IPS-NIHi11 (cell line): ENCODE measurements around the gene SCAMP5.

Source experiments
- DNase-seq: peaks from one replicate; pipeline ENCODE4 v3.0.0; 2012; ENCODE audit warnings: mixed read lengths, low spot score

The SCAMP5 gene

DNA sequence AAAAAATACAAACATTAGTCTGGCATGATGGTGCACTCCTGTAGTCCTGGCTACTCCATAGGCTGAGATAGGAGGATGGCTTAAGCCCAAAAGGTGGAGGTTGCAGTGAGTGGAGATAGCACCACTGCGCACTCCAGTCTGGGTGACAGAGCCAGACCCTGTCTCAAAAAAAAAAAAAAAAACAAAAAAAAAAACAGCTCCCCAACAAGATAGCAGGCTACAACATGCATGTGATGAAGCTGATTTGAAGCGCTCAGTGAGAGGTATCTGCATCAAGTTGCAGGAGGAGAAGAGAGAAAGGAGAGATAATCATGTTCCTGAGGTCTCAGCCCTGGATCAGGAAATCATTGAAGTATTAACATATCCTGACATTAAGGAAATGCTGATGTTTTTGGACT, 27.4 kb downstream of the SCAMP5 start:
- no peak for DNase-seq

DNA sequence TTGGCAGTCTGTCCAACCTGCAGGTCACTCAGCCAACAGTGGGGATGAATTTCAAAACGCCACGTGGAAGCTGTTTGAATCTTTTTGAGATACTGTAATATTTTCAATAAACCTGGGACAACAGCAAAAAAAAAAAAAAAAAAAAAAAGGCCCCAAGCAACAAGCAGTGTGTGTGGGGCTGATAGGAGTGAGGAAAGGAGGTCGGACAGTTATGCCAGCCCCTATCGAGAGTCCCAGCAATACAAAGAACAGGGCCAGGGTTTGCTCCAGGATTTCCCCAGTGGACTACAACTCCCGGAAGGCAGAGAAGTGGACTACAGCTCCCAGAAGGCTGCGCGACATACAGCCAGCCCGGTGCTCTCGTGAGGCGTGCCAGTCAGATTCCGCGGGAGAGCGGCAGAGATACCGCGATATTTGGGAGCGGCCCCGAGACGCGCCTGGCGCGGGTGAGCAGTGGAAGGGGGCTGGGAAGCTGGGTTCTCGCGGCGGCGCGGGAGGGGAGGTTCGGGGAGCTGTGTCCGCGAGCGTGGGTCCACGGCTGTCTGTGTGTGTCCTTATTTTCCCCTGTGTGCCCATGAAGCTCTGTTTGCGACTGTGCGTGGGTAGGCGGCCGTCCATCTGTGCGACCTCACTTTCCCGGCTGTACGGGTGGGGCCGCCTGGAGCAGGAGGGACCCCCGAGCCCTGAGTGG, 28.0 kb downstream of the SCAMP5 start, which contains the start of gene PPCDC:
Gene PPCDC, plus strand, starts transcription at position 410 of the 691 bp plus-strand sequence. CDS start 4,729 bp downstream, outside the sequence.
- DNase-seq = peak; percentile 99

DNA sequence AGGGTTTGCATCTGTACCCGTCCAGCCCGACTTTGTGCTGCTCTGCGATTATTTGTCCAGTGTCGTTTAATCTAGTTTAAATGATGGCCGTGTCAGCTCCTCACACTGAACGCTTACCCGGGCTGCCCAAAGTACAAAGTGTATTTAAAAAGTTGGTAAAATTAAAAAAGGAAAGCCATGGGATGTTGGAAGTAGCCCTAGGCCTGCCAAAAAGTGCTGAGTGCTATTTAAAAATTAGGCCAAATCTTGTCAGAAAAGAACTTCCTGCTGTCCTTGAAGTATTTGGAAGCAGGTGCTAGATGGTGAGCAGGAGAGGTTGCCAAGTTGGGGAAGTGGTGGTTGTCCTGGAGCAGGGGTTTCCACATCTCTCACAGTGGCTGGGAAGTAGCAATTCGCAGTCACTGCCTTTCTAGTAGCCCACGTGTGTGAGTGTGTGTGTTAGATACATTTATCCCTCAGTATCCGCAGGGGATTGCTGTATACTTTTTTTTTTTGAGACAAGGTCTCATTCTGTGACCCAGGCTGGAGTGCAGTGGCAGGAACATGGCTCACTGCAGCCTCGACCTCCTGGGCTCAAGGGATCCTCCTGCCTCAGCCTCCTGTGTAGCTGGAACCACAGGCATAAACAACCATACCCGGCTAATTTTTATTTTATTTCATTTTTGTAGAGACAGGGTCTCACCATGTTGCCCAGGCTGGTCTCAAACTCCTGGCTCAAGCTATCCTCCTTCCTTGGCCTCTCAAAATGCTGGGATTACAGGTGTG, 28.7 kb downstream of the SCAMP5 start:
- DNase-seq = peak; percentile 41

DNA sequence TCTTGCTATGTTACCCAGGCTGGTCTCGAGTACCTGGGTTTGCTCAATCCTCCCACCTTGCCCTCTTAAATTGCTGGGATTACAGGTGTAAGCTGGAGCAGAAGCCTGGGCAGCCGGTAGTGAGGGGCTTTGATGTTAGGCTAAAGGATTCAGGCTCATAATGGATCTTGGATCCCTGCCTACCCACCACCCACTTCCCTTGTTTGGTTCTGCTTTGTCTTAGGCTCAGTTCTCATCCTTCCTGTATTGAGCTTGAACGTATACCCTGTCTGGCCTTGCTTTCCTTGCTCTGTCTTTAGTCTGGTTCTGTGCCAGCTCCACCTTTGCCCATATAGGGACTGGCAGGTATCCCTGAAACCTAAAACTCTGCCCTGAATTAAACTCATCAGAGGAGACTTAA, 29.7 kb downstream of the SCAMP5 start:
- DNase-seq = no peak

DNA sequence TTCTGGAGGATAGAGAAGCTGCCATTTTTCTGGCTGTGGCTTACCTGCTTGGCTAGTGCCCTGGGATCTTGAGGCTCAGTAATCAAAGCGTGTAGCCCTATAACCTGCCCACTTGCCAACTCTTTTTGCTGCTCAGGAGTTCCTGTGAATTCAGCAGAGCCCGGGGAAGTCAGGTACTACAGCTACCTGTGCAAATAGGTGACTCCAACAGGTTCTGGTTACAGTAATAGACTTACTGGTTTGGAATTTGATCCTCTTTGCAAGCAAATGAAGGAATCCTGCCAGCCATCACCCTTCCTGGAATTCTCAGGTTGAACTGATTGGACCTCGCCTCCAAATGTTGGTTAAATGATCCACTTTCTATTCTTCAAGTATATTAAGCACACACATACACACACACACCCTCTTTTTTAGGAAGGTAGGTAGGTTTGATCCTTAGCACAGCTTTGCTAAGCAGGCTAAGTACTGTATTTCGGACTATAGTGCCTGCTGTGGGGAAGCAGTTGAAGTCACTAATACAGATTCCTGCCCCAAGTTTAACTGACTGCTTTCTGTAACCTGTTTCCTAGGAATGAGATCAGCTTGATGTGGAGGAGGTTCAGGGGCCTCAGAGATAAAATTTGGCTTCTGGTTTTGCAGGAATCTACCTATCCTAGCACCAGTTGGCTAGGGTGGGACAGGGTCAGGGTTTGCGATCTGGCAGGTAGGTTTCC, 30.3 kb downstream of the SCAMP5 start:
- no peak for DNase-seq

DNA sequence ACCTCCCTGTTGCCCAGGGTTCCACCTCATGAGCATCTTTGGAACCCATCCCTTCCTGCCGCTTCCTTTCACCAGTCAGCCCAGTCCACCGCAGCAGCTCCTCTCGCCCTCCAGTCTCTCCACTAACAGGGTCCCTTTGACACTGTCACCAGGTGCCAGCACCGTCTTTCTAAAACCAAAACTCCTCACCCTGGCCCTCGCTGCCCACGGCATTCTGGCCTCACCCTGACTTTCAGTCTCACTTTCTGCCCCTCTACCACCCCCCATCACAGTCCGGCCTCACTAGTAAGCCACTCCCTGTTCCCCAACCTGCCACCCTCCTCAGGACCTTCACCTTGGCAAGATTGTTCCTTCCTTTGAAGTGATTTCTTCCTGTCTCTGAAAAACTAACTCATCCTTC, 32.2 kb downstream of the SCAMP5 start:
- DNase-seq = no peak

DNA sequence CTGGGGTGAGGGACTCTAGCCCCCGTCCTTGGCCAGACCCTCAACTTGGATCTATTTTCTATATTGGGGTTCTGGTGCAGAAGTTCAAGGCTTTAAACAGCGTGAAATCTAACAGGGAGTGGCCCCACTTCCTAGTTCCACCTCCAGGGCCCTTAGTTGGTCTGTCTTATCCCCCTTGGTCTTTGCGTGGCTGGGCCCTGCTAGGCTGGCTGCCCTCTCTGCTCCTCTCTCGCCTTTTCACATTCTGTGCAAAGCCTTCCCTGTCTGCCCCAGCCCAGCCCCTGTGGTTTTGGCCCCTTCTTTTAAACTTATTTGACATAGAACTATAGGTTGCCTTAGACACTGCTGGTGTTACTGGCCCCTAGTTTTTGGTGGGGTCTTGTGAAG, 33.6 kb downstream of the SCAMP5 start:
- no peak for DNase-seq

DNA sequence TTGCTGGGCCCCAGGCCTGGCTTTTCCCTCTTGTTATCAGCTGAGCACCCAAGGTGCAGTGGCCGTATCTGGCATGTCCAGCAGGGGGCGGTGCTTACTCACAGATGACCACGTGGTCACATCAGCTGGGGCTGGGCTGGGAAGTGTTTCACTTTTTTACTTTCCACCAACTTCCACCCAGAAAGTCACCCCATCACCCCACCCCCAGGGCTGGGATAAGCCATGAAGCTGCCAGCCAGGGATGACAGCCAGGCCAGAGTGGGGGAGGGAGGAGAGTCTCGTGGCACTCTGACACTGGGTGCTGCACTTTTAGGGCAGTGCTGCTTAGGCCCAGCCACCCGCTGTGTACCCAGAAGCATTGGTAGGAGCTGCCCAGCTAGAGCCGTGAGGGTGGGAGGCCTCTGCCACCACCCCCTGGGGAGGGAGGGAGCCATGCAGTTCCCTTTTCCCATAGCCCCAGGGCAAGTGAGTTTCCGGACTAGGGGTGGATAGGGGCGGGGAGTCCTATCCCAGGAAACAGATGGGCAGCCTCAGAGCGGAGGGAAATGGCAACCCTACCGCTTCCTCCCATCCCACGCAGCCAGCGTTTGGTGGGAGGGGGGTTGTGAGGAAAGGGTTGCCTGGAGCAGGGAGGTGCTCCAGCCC, 34.1 kb downstream of the SCAMP5 start:
- DNase-seq = peak; percentile 84

DNA sequence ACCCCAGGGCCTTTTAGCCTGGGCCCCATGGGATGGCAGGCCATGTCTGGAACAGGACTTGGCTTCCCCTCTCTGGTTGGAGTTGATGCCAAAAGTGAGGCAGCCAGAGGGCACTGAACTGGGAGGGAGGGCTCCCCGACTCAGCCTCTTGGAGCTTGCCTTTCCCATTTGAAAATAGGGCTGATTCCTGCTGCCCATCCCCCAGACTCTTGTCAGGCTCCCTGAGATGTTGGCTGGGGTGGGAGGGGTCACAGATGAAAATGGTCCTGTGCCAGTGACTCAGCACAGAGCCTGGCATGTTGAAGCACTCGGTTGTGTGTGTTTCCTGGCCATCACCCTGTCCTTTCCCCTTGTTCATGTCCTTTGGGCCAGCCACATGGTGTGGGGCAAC, 34.7 kb downstream of the SCAMP5 start:
- no peak for DNase-seq

DNA sequence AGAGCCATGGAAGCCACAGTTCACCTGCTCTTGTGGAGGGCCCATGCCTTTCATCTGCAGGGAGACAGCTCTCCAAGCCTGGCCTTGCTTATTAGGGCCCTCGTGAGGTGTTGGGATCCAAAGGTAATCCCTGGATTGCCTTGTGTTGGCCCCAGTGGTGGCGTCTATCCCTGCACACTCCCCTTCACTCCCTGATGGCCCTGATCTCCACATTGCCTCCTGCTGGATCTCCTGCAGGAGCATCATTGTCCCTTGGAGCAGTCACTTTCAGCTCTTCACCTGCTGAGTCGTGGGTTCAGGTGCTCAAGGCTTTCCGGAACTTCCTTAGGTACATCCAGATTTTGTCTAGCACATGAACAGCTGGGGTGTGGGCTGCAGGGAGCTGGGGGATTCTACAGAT, 35.1 kb downstream of the SCAMP5 start:
- no peak for DNase-seq

DNA sequence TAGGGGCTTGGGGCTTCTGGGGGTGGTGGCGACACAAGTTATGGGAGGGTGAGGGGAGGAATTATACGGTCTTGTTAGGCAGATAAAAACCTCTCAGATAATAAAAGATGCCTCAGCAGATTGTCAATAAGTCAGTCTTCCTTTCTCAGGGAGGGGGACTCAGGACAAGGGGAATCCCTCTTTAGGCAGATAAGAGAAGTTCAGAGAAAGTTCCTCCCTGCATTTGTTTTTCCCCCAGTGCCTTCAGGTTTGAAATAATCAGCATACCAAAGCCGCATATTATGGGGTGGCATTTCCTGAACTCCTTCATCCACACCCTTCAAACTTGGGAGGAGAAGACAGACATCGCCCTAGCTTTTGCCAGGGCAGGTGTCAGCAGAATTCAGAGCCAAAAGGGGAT, 36.5 kb downstream of the SCAMP5 start:
- no peak for DNase-seq

DNA sequence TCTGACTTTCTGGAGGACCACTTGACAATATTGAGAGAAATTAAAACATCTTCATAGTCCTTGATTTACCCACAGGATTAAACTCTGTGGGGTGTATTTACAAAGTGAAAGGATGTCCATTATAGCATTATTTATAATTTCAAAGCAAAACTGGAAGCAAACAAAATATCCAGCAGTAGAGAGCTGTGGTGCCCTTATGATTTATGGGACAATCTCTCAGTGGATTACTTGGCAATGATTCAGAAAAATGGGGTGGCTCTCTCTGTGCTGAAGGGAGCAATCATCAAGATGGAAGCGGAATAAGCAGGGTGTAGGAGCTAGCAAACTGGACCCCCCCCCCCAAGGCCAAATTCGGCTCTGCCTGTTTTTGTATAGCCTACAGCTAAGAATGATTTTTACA, 37.0 kb downstream of the SCAMP5 start:
- DNase-seq = no peak

DNA sequence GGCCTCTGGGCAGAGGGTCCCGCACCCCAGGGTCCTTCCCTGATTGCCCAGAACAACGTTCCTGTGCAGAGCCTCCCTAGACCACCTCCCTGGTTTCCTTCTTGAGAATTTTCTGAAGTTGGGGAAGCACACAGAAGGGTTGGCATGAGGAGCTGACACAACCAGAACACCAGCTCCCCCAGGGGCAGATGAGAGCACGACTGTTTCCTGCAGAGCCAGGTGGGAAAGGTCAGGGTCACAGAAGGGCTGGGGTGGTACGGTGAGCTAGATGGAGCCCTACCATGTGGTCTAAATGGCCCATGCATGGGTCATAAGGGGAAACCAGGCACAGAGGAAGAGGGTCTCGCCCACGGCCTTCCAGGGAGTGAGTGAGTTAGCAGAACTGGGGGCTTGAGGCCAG, 38.4 kb downstream of the SCAMP5 start:
- DNase-seq = no peak

DNA sequence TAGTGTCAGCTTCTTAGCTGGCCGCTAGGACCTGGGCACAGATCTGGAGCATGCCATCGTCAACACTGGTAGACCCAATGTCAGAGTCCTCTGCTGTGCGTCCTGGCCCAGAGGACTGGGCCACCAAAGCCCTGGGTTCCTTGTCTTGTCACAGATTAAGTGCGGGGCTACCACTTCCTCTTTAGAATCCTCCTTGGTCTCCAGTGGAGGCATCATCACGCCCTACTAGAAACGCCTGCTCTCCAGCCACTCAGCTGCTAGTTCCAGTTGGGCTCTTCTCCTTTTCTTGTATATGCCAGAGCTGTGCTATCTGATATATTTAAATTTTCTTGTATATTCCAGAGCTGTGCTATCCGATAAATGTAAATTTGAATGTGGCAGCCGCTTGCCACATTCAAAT, 39.3 kb downstream of the SCAMP5 start:
- DNase-seq = no peak

DNA sequence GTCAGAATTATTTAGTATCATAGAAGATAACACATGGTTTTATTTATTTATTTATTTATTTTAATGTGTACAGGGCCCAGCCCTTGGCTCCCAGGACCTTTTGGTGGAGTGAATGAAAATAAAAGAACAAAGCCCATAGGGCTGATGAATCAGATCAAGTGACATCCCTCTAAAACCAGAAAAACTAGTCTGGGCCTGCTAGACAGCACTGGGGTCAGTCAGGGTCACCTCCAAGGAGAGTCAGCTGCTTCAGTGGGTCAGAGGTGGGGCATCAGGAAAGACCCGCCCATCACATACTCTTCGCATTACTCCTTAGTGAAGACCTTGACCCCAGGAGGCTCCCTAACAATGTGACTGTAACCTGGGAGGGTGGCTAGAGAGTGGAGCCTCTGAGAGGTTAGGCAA, 40.9 kb downstream of the SCAMP5 start:
- peak; percentile 83 for DNase-seq

DNA sequence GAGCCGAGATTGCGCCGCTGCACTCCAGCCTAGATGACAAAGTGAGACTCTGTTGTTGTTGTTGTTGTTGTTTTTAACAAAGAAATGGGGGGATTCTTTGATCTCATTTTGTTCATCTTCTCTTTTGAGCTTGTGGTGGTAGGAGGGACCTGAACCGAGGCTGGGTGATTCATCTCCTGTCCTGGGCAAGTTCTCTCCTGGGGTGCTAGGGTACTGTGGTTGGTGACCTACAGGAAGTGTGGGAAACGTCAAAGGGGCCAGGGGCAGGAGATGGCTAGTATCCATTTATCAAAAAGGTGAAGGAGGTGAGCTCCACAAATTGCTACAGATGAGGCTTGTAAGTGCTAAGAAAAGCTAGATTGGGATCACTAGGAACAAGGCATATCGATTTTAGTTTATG, 42.3 kb downstream of the SCAMP5 start:
- no peak for DNase-seq

DNA sequence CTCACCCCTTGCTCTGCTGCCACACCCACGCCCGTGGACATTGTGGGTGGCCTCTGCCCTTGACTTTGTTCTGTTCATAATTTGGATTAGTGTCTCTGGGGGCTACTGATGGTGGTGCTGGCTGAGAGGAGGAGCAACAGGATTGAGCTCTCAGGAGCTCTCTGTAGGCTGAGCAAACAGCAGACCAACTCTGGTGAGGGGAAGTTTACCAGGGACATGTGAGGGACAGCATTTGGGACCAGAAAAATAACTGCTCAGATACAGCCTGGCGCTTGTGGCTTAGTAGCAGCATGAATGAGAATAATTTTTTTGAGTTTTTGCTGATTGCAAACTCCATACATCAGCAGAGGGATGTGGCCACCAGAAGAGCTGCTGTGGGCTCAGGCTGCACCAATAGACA, 42.9 kb downstream of the SCAMP5 start:
- no peak for DNase-seq

DNA sequence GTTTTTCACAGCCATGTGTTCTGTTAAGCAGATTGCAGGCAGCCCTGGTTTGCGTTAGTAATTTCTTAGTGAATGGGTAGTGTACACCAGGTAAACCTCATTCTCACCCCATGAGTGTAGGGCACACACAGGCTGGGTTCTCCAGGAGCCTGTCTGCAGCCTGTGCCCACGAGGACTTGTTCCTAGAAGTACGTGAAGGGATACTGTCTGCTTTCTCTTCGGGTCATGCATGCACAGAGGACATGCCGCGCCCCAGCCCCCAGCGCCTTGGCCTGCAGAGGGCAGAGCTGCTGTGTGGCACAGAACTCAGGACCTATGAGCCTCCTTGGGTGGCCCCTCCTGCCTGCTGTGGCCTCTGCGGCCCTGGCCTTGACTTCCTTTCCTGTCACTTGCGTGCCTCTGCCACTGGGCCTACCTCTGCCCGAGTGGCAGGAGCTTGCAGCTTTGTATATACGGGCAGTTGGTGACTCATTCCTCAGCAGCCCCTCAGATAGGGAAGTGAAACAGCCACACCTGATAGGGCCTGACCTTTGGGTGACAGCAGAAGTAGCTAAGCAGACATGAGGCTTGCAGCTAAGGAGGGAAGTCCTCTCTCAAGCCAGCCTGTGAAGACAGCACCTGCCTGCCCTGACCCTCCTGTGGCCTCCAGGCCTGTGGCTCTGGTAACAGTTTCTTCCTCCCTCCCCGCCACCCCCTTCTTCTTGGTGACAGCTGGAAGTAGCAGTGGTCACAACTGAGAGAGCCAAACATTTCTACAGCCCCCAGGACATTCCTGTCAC, 47.6 kb downstream of the SCAMP5 start:
- peak; percentile 60 for DNase-seq

DNA sequence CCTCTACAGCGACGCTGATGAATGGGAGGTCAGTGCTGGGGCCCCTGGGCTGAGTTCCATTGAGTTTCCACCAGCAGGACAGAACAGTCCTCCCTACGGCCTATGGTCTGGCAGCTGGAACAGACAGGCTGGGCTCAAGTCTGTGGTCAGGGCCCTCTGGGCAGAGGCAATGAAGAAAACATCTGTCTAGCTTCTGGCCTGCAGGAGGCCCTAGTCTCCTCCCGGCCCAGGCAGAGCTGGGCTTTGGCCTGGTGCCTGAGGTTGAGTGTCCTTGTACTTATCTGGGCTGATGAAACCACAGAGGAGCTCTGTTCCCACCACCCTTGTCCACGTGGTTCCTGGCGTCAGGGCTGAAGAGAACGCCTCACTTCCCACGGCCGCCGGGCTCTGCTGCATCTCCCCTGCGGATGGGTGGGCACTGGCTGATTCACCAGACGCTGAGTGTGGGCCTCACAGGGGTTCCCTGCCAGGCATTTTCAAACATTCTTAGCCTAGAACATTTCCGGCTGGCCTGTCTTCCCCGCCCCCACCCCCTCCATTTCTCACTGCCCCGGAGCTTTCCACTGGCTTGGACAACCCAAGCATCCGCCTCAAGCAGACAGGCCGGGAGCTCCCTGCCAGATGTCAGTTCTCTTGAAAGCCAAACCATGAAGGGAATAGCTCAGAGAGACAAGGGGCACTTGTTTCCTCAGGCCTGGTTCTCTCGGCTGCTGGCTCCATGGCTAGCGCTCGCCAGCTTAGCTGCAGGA, 48.3 kb downstream of the SCAMP5 start:
- no peak for DNase-seq

DNA sequence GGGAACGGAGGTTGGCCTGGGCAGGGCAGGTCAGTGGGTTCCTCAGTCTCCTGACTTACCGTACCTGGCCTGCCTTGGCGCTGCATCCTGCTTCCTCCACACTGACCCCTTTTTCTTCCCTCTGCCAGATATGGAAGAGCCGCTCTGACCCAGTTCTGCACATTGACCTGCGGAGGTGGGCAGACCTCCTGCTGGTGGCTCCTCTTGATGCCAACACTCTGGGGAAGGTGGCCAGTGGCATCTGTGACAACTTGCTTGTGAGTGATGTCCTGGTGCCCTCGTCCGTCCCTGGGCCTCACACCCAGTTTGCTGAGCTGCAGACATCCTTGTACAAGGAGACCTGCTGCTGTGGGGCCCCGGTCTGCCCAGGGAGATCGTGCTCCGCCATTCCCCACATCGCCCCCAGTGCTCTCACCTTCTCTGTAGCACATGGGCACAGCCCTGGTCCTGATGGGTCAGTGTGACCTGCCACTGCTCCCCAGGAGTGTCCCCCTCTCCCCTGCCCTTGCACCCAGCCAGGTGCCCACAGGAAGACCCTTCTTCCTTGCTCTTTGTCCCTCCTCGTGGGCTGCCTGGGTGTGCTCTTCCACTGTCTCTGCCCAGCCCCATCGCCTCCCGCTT, 49.0 kb downstream of the SCAMP5 start:
- DNase-seq = no peak
